Trophoblast cell (in vitro differentiated cells and primary cell): ENCODE measurements around the gene NF1.

Experiments used
- DNase-seq, 2 donors: peaks; one replicate each; pipeline ENCODE4 v3.0.0-alpha.2; 2016
- H2AFZ ChIP-seq: 2 replicates; pipeline ENCODE4 v1.6.1; 2013; ENCODE audit warnings: low read length, moderate library complexity, mild to moderate bottlenecking; ENCODE audit not compliant: insufficient read depth, poor library complexity
- H2AK5ac ChIP-seq: 2 replicates; pipeline ENCODE4 v1.6.1; 2013; ENCODE audit warnings: mild to moderate bottlenecking, low read length
- H2BK120ac ChIP-seq: 2 replicates; pipeline ENCODE4 v1.6.1; 2013; ENCODE audit warnings: low read length, mild to moderate bottlenecking, moderate library complexity; ENCODE audit not compliant: insufficient read depth, poor library complexity
- H2BK12ac ChIP-seq: 2 replicates; pipeline ENCODE4 v1.6.1; 2013; ENCODE audit warnings: mild to moderate bottlenecking, low read length, moderate library complexity
- H2BK5ac ChIP-seq: 2 replicates; pipeline ENCODE4 v1.6.1; 2013; ENCODE audit warnings: low read length, low read depth, moderate library complexity, mild to moderate bottlenecking; ENCODE audit not compliant: poor library complexity
- H3K14ac ChIP-seq: 2 replicates; pipeline ENCODE4 v1.6.1; 2013; ENCODE audit warnings: mild to moderate bottlenecking, low read length
- H3K18ac ChIP-seq: 2 replicates; pipeline ENCODE4 v1.6.1; 2013; ENCODE audit warnings: mild to moderate bottlenecking, low read length
- H3K23ac ChIP-seq: 2 replicates; pipeline ENCODE4 v1.6.1; 2013; ENCODE audit warnings: low read length
- H3K27ac ChIP-seq: 2 replicates; pipeline ENCODE4 v1.5.1; 2013; ENCODE audit warnings: low read depth, mild to moderate bottlenecking, inconsistent platforms, low read length, moderate library complexity
- H3K27me3 ChIP-seq: 2 replicates; pipeline ENCODE4 v1.6.1; 2013; ENCODE audit warnings: inconsistent platforms, mild to moderate bottlenecking, low read length, moderate library complexity; ENCODE audit not compliant: insufficient read depth
- H3K36me3 ChIP-seq, 2 experiments: 1 replicate in 1 of 2; 2 replicates in 1 of 2; pipeline ENCODE4 v1.6.1; 2013; ENCODE audit warnings: low read length in 2 of 2, mild to moderate bottlenecking in 2 of 2, moderate library complexity in 1 of 2; ENCODE audit not compliant: insufficient read depth in 2 of 2, control insufficient read depth in 1 of 2
- H3K4ac ChIP-seq: 2 replicates; pipeline ENCODE4 v1.6.1; 2013; ENCODE audit warnings: low read depth, mild to moderate bottlenecking, low read length, moderate library complexity
- H3K4me1 ChIP-seq, 2 experiments: 1 replicate in 1 of 2; 2 replicates in 1 of 2; pipeline ENCODE4 v1.6.1; 2013; ENCODE audit warnings: low read length in 2 of 2, mild to moderate bottlenecking in 2 of 2, moderate library complexity in 1 of 2; ENCODE audit not compliant: insufficient read depth in 2 of 2, control insufficient read depth in 1 of 2
- H3K4me2 ChIP-seq: 2 replicates; pipeline ENCODE4 v1.6.1; 2013; ENCODE audit warnings: inconsistent platforms, mild to moderate bottlenecking, low read length, moderate library complexity
- H3K4me3 ChIP-seq: 2 replicates; pipeline ENCODE4 v1.5.1; 2013; ENCODE audit warnings: mild to moderate bottlenecking, low read depth, low read length, inconsistent platforms
- H3K79me1 ChIP-seq: one replicate; pipeline ENCODE4 v1.6.1; 2013; ENCODE audit warnings: low read length
- H3K79me2 ChIP-seq: 2 replicates; pipeline ENCODE4 v1.6.1; 2013; ENCODE audit warnings: low read length, mild to moderate bottlenecking; ENCODE audit not compliant: control insufficient read depth, insufficient read depth, poor library complexity
- H3K9ac ChIP-seq: 2 replicates; pipeline ENCODE4 v1.6.1; 2013; ENCODE audit warnings: mild to moderate bottlenecking, low read length
- H3K9me3 ChIP-seq: 2 replicates; pipeline ENCODE4 v1.6.1; 2013; ENCODE audit warnings: low read depth, mild to moderate bottlenecking, control low read depth, inconsistent platforms, low read length; ENCODE audit not compliant: insufficient read depth
- H4K12ac ChIP-seq: 2 replicates; pipeline ENCODE4 v1.6.1; 2013; ENCODE audit warnings: low read depth, mild to moderate bottlenecking, low read length, moderate library complexity
- H4K8ac ChIP-seq: 2 replicates; pipeline ENCODE4 v1.6.1; 2013; ENCODE audit warnings: low read depth, mild to moderate bottlenecking, low read length, moderate library complexity
- H4K91ac ChIP-seq: one replicate; pipeline ENCODE4 v1.6.1; 2013; ENCODE audit warnings: low read depth, mild to moderate bottlenecking, low read length, moderate library complexity
- WGBS: extraction: QIAGEN DNeasy Blood & Tissue Kit; methylation state at CpG from one replicate; pipeline ENCODE4 v1.1.7; 2013; ENCODE audit warnings: missing lambda C conversion rate; ENCODE audit not compliant: insufficient read length, insufficient coverage; ENCODE audit errors: extremely low coverage; 5-methylcytosine and 5-hydroxymethylcytosine counted together

The NF1 gene

DNA sequence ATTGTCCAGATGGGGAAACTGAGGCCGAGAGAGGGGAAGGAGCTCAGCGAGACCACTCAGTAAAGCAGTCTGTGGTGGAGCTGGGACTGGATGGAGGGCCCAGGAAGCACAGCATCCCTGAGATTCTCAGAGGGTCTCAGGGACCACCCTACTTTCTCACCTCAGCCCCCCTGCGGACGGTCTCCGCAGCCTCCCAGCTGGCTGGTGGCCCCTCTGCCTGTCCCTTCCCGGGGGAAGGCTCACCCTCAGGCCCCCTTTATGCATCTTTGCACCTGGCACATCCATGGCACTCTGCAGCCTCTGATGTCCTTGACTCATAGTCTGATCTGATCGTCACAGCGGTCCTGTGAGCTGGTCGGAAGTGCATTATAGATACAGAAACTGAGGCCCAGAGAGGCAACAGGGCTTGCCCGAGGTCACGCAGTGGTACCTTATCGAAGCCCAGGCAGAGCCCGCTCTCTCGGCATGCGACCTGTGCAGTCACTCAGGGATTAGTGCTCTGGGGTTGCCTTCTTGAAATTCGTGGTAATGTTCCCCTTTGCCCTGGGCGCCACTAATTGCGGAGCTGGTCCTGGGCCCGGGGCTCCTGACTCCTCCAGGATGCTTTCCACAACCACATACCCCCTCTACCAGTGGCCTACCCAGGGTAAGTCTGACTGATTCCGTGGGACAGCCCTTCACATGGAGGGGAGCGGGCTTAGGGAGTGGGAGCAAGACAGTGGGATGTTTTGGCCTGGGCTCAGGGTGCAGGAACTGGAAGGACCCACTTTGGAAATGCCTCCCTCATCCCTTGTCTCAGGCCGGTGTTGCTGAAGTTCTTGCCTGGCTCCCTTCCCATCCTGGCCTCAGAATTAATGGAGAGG lies 321.1 kb downstream of the NF1 start:
- H3K36me3 ChIP-seq: no peaks in the 10 kb centered on the region
- H3K27me3 ChIP-seq: no peaks in the 10 kb centered on the region
- no peak overlapping the region for H2BK5ac ChIP-seq
- H2BK120ac ChIP-seq: no peak overlapping the region
- H3K4me1 ChIP-seq: peaks cover 7 to 19% of the 10 kb centered on the region in 2 experiments
- H4K91ac ChIP-seq: no peak overlapping the region
- no peak overlapping the region for H3K23ac ChIP-seq
- WGBS: no CpG with 5 or more reads among the region's 22 CpGs
- no peak overlapping the region for H3K9ac ChIP-seq
- H2BK12ac ChIP-seq: no peak overlapping the region
- no peak overlapping the region for H3K14ac ChIP-seq
- H3K4ac ChIP-seq: no peak overlapping the region
- H3K9me3 ChIP-seq: no peaks in the 10 kb centered on the region
- no peak overlapping the region for H3K4me2 ChIP-seq
- no peak overlapping the region for H3K27ac ChIP-seq
- no peak overlapping the region for H3K18ac ChIP-seq
- H3K4me3 ChIP-seq: no peak overlapping the region
- DNase-seq: no peak
- H2AK5ac ChIP-seq: no peak overlapping the region
- H2AFZ ChIP-seq: no peak overlapping the region
- no peak overlapping the region for H4K8ac ChIP-seq
- no peaks in the 10 kb centered on the region for H3K79me2 ChIP-seq
- no peak overlapping the region for H4K12ac ChIP-seq
- H3K79me1 ChIP-seq: no peaks in the 10 kb centered on the region

- no peak overlapping the region for H4K91ac ChIP-seq
- H3K4me1 ChIP-seq: peaks cover 7 to 19% of the 10 kb centered on the region in 2 experiments
- WGBS: no CpG with 5 or more reads among the region's 10 CpGs
- no peak overlapping the region for H2BK120ac ChIP-seq
- no peaks in the 10 kb centered on the region for H3K9me3 ChIP-seq
- no peak overlapping the region for H3K4me3 ChIP-seq
- H3K27me3 ChIP-seq: no peaks in the 10 kb centered on the region
- H3K4ac ChIP-seq: no peak overlapping the region
- no peak overlapping the region for H2AFZ ChIP-seq
- H3K4me2 ChIP-seq: no peak overlapping the region
- no peak overlapping the region for H3K9ac ChIP-seq
- H3K14ac ChIP-seq: no peak overlapping the region
- H3K79me2 ChIP-seq: no peaks in the 10 kb centered on the region
- no peak overlapping the region for H2BK12ac ChIP-seq
- no peaks in the 10 kb centered on the region for H3K36me3 ChIP-seq
- H2BK5ac ChIP-seq: no peak overlapping the region
- H4K12ac ChIP-seq: no peak overlapping the region
- DNase-seq: no peak
- no peak overlapping the region for H3K27ac ChIP-seq
- H4K8ac ChIP-seq: no peak overlapping the region
- H3K23ac ChIP-seq: no peak overlapping the region
- H2AK5ac ChIP-seq: no peak overlapping the region
- no peak overlapping the region for H3K18ac ChIP-seq
- no peaks in the 10 kb centered on the region for H3K79me1 ChIP-seq
These were observed 321.7 kb downstream of the NF1 start for GRCh38 chr17:31416503-31416923.

DNA sequence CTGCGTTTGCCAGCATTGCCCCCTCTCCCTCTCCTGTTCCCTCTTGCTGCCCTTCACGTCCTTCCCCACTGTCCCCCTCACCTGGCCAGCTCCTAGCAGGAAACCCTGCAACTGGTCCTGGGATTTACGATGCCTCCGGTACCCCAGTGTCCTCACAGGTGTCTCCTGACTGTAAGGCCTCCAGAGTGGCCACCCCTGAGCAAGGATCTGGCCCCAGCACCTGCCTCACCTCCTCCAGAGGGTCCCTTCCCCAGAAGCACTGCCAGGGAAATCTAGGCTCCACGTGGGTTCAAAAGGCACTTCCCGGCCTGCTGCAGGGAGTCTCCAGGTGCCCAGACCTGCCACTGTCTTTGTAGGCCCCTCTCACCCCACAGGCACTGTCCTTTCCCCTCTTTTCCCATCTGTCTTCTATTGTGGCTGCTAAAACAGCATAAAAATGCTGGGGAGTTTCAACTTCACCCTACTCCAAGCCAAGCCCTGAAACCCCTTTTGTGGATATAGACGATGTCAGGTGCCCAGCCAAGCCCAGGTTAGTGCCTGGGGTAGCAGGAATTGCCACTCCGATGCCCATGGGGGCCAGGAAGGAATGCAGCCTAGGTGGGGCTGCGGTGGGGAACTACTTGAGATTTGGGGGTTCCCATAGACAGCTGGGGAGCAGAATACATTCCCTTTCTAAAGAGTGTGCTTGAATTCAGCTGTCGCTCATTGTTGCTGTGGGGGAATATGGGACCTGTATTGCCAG lies 322.4 kb downstream of the NF1 start:
- H3K4me3 ChIP-seq: no peak overlapping the region
- H3K14ac ChIP-seq: no peak overlapping the region
- H2BK5ac ChIP-seq: no peak overlapping the region
- no peak overlapping the region for H2AK5ac ChIP-seq
- no peaks in the 10 kb centered on the region for H3K79me1 ChIP-seq
- H4K91ac ChIP-seq: no peak overlapping the region
- H3K4me1 ChIP-seq: peaks cover 7 to 19% of the 10 kb centered on the region in 2 experiments
- WGBS: no CpG with 5 or more reads among the region's 10 CpGs
- no peak overlapping the region for H2BK12ac ChIP-seq
- no peak overlapping the region for H3K4me2 ChIP-seq
- H4K12ac ChIP-seq: no peak overlapping the region
- no peaks in the 10 kb centered on the region for H3K27me3 ChIP-seq
- no peak for DNase-seq
- no peak overlapping the region for H2BK120ac ChIP-seq
- H3K36me3 ChIP-seq: no peaks in the 10 kb centered on the region
- H3K23ac ChIP-seq: no peak overlapping the region
- H3K9ac ChIP-seq: no peak overlapping the region
- H3K27ac ChIP-seq: no peak overlapping the region
- no peaks in the 10 kb centered on the region for H3K79me2 ChIP-seq
- H2AFZ ChIP-seq: no peak overlapping the region
- no peak overlapping the region for H3K18ac ChIP-seq
- H3K9me3 ChIP-seq: no peaks in the 10 kb centered on the region
- no peak overlapping the region for H3K4ac ChIP-seq
- no peak overlapping the region for H4K8ac ChIP-seq

DNA sequence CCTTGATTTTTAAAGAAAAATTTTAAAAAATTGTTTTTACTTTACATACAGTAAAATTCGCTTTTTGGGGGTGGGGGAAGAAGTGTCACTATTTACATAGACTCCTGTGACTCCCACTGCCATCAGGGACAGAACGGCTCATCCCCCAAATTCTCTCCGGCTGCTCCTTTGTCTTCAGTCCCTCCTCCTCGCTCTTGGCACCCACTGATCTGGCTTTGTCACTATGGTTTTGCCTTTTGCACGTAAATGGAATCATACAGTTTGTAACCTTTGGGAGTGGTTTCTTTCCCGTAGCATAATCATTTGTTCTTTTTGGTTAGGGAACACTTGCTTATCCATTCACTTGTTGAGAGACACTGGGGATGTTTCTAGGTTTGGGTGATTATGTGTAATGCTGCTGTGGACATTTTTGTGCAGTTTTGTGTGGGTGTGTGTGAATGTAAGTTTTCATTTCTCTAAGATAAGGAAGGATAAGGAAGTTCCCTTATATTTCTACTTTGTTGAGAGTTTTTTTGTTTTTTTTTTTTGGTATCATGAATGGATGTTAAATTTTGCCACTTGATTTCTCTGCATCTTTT lies 324.1 kb downstream of the NF1 start:
- no peak overlapping the region for H2AFZ ChIP-seq
- no peak overlapping the region for H3K4ac ChIP-seq
- DNase-seq: no peak
- H3K27ac ChIP-seq: no peak overlapping the region
- no peaks in the 10 kb centered on the region for H3K9me3 ChIP-seq
- no peak overlapping the region for H2BK5ac ChIP-seq
- no peak overlapping the region for H2AK5ac ChIP-seq
- no peak overlapping the region for H4K8ac ChIP-seq
- no peak overlapping the region for H2BK12ac ChIP-seq
- peaks cover 7 to 9% of the 10 kb centered on the region in 2 experiments for H3K4me1 ChIP-seq
- H3K23ac ChIP-seq: no peak overlapping the region
- no peaks in the 10 kb centered on the region for H3K27me3 ChIP-seq
- H3K18ac ChIP-seq: no peak overlapping the region
- H3K9ac ChIP-seq: no peak overlapping the region
- no peaks in the 10 kb centered on the region for H3K36me3 ChIP-seq
- H3K14ac ChIP-seq: no peak overlapping the region
- no peak overlapping the region for H3K4me2 ChIP-seq
- H2BK120ac ChIP-seq: no peak overlapping the region
- H3K4me3 ChIP-seq: no peak overlapping the region
- no peaks in the 10 kb centered on the region for H3K79me2 ChIP-seq
- no peaks in the 10 kb centered on the region for H3K79me1 ChIP-seq
- no peak overlapping the region for H4K91ac ChIP-seq
- no peak overlapping the region for H4K12ac ChIP-seq
- WGBS: no CpG with 5 or more reads among the region's 6 CpGs
